HepG2 (cell line): Measurements from ENCODE around the gene CIB2. TPM values are rescaled to one million over a fixed set of nuclear protein-coding genes. Genes with fewer than 3 reads are reported as not detected.

Source experiments
- BHLHE40 ChIP-seq: IDR thresholded peaks from 2 replicates; pipeline ENCODE4 v1.6.1; 2011; ENCODE audit warnings: low read length, improper control_type of control experiment
- E2F1 ChIP-seq: sonication (generic); formaldehyde crosslinking; IDR thresholded peaks from 2 replicates; pipeline ENCODE4 v1.5.0; 2020; ENCODE audit warnings: missing genetic modification reagents
- FOXP1 ChIP-seq, 2 experiments: fragments of 450-650 bp in 1 of 2; IDR thresholded peaks; 2 replicates each; pipeline ENCODE4 v1.6.1; 2017 to 2018; ENCODE audit warnings: antibody characterized with exemption in 1 of 2
- KLF16 ChIP-seq, 2 experiments: sonication (generic) in 1 of 2; formaldehyde crosslinking in 1 of 2; IDR thresholded peaks; 2 replicates each; pipeline versions ENCODE4 v1.6.1 to v1.8.0; 2016 to 2023; ENCODE audit warnings: missing genetic modification reagents in 2 of 2, missing compliant biosample characterization in 1 of 2
- NFKB2 ChIP-seq: sonication (generic); formaldehyde crosslinking; IDR thresholded peaks from 2 replicates; pipeline ENCODE4 v1.4.0; 2020; ENCODE audit warnings: missing genetic modification reagents, borderline replicate concordance
- NR2F6 ChIP-seq, 2 experiments: IDR thresholded peaks; 2 replicates each; pipeline ENCODE4 v1.6.1; 2016; ENCODE audit warnings: antibody characterized with exemption in 1 of 2, mild to moderate bottlenecking in 1 of 2
- PATZ1 ChIP-seq: sonication (generic); formaldehyde crosslinking; IDR thresholded peaks from 2 replicates; pipeline ENCODE4 v1.4.0; 2020; ENCODE audit warnings: missing genetic modification reagents
- PRPF4 ChIP-seq: fragments of 200-400 bp; formaldehyde crosslinking; IDR thresholded peaks from 2 replicates; pipeline ENCODE4 v1.6.1; 2016; ENCODE audit warnings: low read length, low read depth; ENCODE audit not compliant: poor library complexity, severe bottlenecking
- REST ChIP-seq, 2 experiments: IDR thresholded peaks; 2 replicates each; pipeline ENCODE4 v1.6.1; 2011 to 2012; ENCODE audit warnings: low read length in 2 of 2, borderline replicate concordance in 1 of 2, low read depth in 1 of 2, mild to moderate bottlenecking in 1 of 2, moderate library complexity in 1 of 2
- TFDP1 ChIP-seq: IDR thresholded peaks from 2 replicates; pipeline ENCODE4 v1.6.1; 2016; ENCODE audit warnings: missing compliant biosample characterization, missing genetic modification reagents, borderline replicate concordance
- TFE3 ChIP-seq: IDR thresholded peaks from 2 replicates; pipeline ENCODE4 v1.6.1; 2016
- ZBTB38 ChIP-seq: sonication (generic); formaldehyde crosslinking; IDR thresholded peaks from 2 replicates; pipeline ENCODE4 v1.5.1; 2020; ENCODE audit warnings: mild to moderate bottlenecking, missing genetic modification reagents
- ZBTB7A ChIP-seq: sonication (generic); formaldehyde crosslinking; IDR thresholded peaks from 2 replicates; pipeline ENCODE4 v1.8.0; 2022; ENCODE audit warnings: mild to moderate bottlenecking, missing genetic modification reagents
- ZXDC ChIP-seq: sonication (generic); formaldehyde crosslinking; IDR thresholded peaks from 2 replicates; pipeline ENCODE4 v1.5.0; 2020; ENCODE audit warnings: mild to moderate bottlenecking, missing genetic modification reagents
- ZZZ3 ChIP-seq: sonication (generic); formaldehyde crosslinking; IDR thresholded peaks from 2 replicates; pipeline ENCODE4 v1.4.0; 2020; ENCODE audit warnings: missing genetic modification reagents, mild to moderate bottlenecking, borderline replicate concordance
- polyA plus RNA-seq, 8 experiments: library from polyadenylated mRNA; depleted of rRNA in 3 of 8; stranded (reverse) in 7 of 8; unstranded in 1 of 8; fragments of >200 nt; fragmentation: Illumina TruSeq in 4 of 8; extraction: Trizol in 4 of 8; gene quantifications; 2 replicates each; pipeline versions ENCODE4 v1.2.1 to v1.2.3, GENCODE V29; 2011 to 2016; ENCODE audit warnings: low read depth in 4 of 8, missing spikeins in 1 of 8, mixed read lengths in 1 of 8; ENCODE audit not compliant: insufficient read depth in 1 of 8
- total RNA-seq, 5 experiments: library from RNA; depleted of rRNA; stranded (reverse); fragments of >200 nt; fragmentation: Illumina TruSeq; extraction: Trizol; gene quantifications; 2 replicates each; pipeline ENCODE4 v1.2.3, GENCODE V29; 2016; ENCODE audit warnings: low read depth in 1 of 5

The CIB2 gene
- total and polyA plus RNA-seq, 2 of the 13 experiments (the other 11 are each of a cell fraction or from before 2014, with no cell fraction given) = 1.4 to 1.5 TPM

GRCh38 chr15:78065284-78065872 is 65.9 kb downstream of the CIB2 start (continued):
- TF ChIP-seq REST (IDR thresholded peaks at IDR 0.05; ENCODE audit: borderline replicate concordance in 1 of 2, low read depth in 1 of 2, low read length in 2 of 2) (0 out of 4 replicates have a peak, but pooled peaks of 1 of the 2 experiments have one; percentile 49), TFE3 (CRISPR knock-in tag) (peak; percentile 95), TFDP1 (CRISPR knock-in tag) (peak; percentile 80; the same call in 1 of the 2 replicates), ZBTB38 (CRISPR knock-in tag) (peak; percentile 65; the same call in 1 of the 2 replicates), ZXDC (CRISPR knock-in tag) (no peak), PRPF4 (no peak), BHLHE40 (peak; percentile 70), ZZZ3 (CRISPR knock-in tag) (0 out of 2 replicates have a peak, but pooled peaks have one; percentile 72), KLF16 (CRISPR knock-in tag; IDR thresholded peaks at IDR 0.05) (peak in 1 of 2 experiments; percentile 91; a peak in 2 of 4 replicates), PATZ1 (CRISPR knock-in tag) (peak; percentile 81), ZBTB7A (CRISPR knock-in tag) (peak; percentile 42; the same call in 1 of the 2 replicates), E2F1 (no peak), NFKB2 (CRISPR knock-in tag) (0 out of 2 replicates have a peak, but pooled peaks have one; percentile 48), NR2F6 (IDR thresholded peaks at IDR 0.05) (peak; percentile 89), NR2F6 (CRISPR knock-in tag; IDR thresholded peaks at IDR 0.05) (peak; percentile 94), FOXP1 (IDR thresholded peaks at IDR 0.05) (0 out of 2 replicates have a peak, but pooled peaks have one; percentile 53), FOXP1 (CRISPR knock-in tag; IDR thresholded peaks at IDR 0.05) (peak; percentile 86)
